Adrenal gland (tissue), 12 donors: ENCODE data around the gene F11. TPM values are rescaled to one million over a fixed set of nuclear protein-coding genes. Genes with fewer than 3 reads are reported as not detected.
"Not testable (repeated sequence)": the region's sequence is repeated elsewhere in the genome, so short reads cannot be mapped to it uniquely, and the experiment has no call there.

Source experiments
- DNase-seq, 7 donors: peaks; one replicate each; pipeline ENCODE4 v3.0.0-alpha.2; 2019 to 2020
- H3K27ac ChIP-seq, 5 donors: fragments of 200-600 bp; sonication (generic) in 4 of 5; 1 replicate in 3 of 5; 2 replicates in 2 of 5; pipeline versions ENCODE4 v1.5.1 to v1.8.0; 2016 to 2020; ENCODE audit warnings: mild to moderate bottlenecking in 1 of 5
- H3K27me3 ChIP-seq: fragments of 200-600 bp; 2 replicates; pipeline ENCODE4 v1.8.0; 2021
- H3K36me3 ChIP-seq, 2 donors: fragments of 200-600 bp; replicated peaks in 1 of 2; 1 replicate in 1 of 2; 2 replicates in 1 of 2; pipeline versions ENCODE4 v1.5.1 to v1.8.0; 2018 to 2022
- H3K4me1 ChIP-seq, 2 donors: fragments of 200-600 bp; replicated peaks in 1 of 2; 1 replicate in 1 of 2; 2 replicates in 1 of 2; pipeline versions ENCODE4 v1.5.1 to v1.8.0; 2018 to 2021
- H3K4me3 ChIP-seq, 4 donors: fragments of 200-600 bp; sonication (generic) in 3 of 4; one replicate each; pipeline ENCODE4 v1.5.1; 2016 to 2018
- H3K9me3 ChIP-seq, 3 donors: fragments of 200-600 bp; sonication (generic) in 1 of 3; replicated peaks in 1 of 3; 1 replicate in 2 of 3; 2 replicates in 1 of 3; pipeline versions ENCODE4 v1.5.1 to v1.8.0; 2016 to 2021
- POLR2A ChIP-seq, 2 donors: fragments of 450-650 bp; IDR thresholded peaks; one replicate each; pipeline ENCODE4 v1.6.1; 2017; ENCODE audit warnings: antibody characterized with exemption in 2 of 2, mild to moderate bottlenecking in 2 of 2, moderate library complexity in 1 of 2
- WGBS, 4 donors: extraction: QIAGEN DNeasy Blood & Tissue Kit in 2 of 4; methylation state at CpG; one replicate each; pipeline versions ENCODE4 v1.1.5 to v1.1.7; 2013 to 2017; 5-methylcytosine and 5-hydroxymethylcytosine counted together
- intact Hi-C, 2 donors: fragments of 100-400 bp; cut with DNase I; formaldehyde crosslinking; loops; one replicate each; pipeline versions ENCODE4 v1.14.1 to v1.15.0; 2022 to 2023
- polyA plus RNA-seq, 3 donors: library from polyadenylated mRNA; stranded (reverse); fragments of 200-250 nt in 2 of 3; fragments of 350-450 nt in 1 of 3; fragmentation: Illumina TruSeq in 1 of 3; extraction: RNeasy Lipid Tissue Mini Kit (QIAGEN cat#74804) in 1 of 3; gene quantifications; one replicate each; pipeline ENCODE4 v1.2.3, GENCODE V29; 2013 to 2014
- total RNA-seq, 9 donors: library from RNA; depleted of rRNA in 4 of 9; stranded (reverse); fragments of >200 nt in 4 of 9; fragments of 120-200 nt in 1 of 9; fragmentation: NEBNext Ultra II Directional in 1 of 9; extraction: Animal tissue kit (Norgen Biotek cat#: 25700) in 1 of 9; gene quantifications; one replicate each; pipeline versions ENCODE4 v1.1.0 to v1.2.4, GENCODE V29; 2013 to 2023
- TF ChIP-seq, protein P1 (sequence below), 6 experiments: fragments of 450-650 bp in 4 of 6; fragments of 200-600 bp in 2 of 6; sonication (generic) in 1 of 6; IDR thresholded peaks; 1 replicate in 5 of 6; 2 replicates in 1 of 6; pipeline versions ENCODE4 v1.5.1 to v1.8.0; 2016 to 2021; ENCODE audit warnings: antibody characterized with exemption in 6 of 6, mild to moderate bottlenecking in 2 of 6, moderate library complexity in 1 of 6
- donor health status: healthy with polysubstance abuse.
- donor health status: Bipolar disorder and iron deficiency.
- donor health status: DM: yes; HTN: yes; CAD: no.
- donor health status: DM: no; HTN: no; CAD: no.
- donor health status: DM: no; HTN: no; CAD: no.
- donor health status: DM: yes; HTN: yes; CAD: no.

F11 gene
- total and polyA plus RNA-seq, 12 donors = 0.07 to 0.19 (median 0.14) TPM; not detected in 8

DNA sequence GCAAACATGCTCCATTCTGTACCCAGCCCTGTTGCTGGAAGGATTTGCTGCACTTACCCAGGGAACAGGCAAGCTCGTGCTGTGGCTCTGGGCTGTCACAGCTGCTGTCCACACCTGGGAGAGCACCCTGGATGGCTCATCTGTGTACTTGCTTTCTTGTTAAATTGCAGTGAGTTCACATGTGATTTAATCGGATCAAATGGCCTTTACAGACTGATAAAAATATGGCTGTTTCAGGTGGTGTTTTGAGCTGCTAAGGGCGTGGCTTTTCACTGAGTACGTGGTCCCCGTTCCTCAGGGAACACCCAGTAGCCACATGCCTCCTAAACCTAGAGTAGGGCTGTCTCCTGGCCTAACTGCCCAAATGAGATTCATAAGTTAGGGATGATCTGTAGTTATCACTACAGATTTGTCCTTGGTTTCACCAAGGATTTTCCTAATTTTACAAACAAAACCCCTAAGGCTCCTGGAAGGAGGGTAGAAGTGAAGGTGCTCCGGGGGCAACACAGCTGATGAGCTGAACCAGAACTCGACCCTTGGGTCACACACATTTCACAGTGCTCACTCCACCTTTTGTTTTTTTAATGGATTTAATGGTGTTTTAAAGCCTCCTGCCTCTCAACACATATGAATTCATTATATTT, 25.0 kb upstream of the F11 start:
- no peak for TF ChIP-seq POLR2A (IDR thresholded peaks at IDR 0.05)
- TF ChIP-seq, protein P1, sequence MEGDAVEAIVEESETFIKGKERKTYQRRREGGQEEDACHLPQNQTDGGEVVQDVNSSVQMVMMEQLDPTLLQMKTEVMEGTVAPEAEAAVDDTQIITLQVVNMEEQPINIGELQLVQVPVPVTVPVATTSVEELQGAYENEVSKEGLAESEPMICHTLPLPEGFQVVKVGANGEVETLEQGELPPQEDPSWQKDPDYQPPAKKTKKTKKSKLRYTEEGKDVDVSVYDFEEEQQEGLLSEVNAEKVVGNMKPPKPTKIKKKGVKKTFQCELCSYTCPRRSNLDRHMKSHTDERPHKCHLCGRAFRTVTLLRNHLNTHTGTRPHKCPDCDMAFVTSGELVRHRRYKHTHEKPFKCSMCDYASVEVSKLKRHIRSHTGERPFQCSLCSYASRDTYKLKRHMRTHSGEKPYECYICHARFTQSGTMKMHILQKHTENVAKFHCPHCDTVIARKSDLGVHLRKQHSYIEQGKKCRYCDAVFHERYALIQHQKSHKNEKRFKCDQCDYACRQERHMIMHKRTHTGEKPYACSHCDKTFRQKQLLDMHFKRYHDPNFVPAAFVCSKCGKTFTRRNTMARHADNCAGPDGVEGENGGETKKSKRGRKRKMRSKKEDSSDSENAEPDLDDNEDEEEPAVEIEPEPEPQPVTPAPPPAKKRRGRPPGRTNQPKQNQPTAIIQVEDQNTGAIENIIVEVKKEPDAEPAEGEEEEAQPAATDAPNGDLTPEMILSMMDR (IDR thresholded peaks at IDR 0.05) = no peak
- Histone ChIP-seq H3K4me1 (no peaks in the 10 kb centered on the region), H3K36me3 (no peaks in the 10 kb centered on the region), H3K4me3 (no peak overlapping the region), H3K9me3 (no peaks in the 10 kb centered on the region), H3K27ac (no peak overlapping the region), H3K27me3 (no peaks in the 10 kb centered on the region)
- WGBS, 4 donors = 67 to 93% (median 83%) methylated on average over 5 to 7 of the region's 7 CpGs
- no peak for DNase-seq
- intact Hi-C loops = no loop called here

DNA sequence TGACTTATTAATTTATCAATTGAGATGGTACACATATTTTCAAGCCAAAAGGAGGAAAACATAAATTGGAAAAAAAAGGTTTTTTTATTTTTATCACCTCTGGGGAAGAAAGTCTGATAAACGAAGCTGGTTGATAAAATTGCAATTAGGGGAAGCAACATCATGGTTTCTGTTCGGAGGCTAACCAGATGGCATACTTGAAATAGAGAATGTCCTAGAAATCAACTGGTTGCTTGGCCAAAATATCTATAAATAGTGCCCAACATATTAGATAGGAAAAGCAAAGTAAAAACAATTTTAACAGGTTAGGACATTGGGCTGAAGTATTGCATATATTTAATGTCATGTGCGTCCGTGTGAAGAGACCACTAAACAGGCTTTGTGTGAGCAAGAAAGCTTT, 24.4 kb upstream of the F11 start:
- Histone ChIP-seq H3K9me3 (no peaks in the 10 kb centered on the region), H3K36me3 (no peaks in the 10 kb centered on the region), H3K27me3 (no peaks in the 10 kb centered on the region), H3K4me3 (no peak overlapping the region), H3K27ac (no peak overlapping the region), H3K4me1 (no peaks in the 10 kb centered on the region)
- 84 to 96% (median 86%) methylated on average over 4 of the region's 4 CpGs for WGBS, 4 donors
- no peak for TF ChIP-seq POLR2A (IDR thresholded peaks at IDR 0.05)
- TF ChIP-seq, protein P1 (IDR thresholded peaks at IDR 0.05) = no peak
- intact Hi-C loops = no loop called here
- DNase-seq = no peak

DNA sequence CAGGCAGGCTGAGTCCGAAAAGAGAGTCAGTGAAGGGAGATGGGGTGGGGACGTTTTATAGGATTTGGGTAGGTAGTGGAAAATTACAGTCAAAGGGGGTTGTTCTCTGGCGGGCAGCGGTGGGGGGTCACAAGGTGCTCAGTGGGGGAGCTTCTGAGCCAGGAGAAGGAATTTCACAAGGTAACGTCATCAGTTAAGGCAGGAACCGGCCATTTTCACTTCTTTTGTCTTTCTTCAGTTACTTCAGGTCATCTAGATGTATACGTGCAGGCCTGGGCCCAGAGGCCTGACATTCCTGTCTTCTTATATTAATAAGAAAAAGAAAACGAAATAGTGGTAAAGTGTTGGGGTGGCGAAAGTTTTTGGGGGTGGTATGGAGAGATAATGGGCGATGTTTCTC, 24.0 kb upstream of the F11 start:
- WGBS, 4 donors = 67 to 91% (median 86%) methylated on average over 10 of the region's 10 CpGs
- intact Hi-C loops, H3K9me3 ChIP-seq, DNase-seq, H3K27ac ChIP-seq, H3K4me3 ChIP-seq, H3K36me3 ChIP-seq, H3K27me3 ChIP-seq, H3K4me1 ChIP-seq: not testable (repeated sequence)

DNA sequence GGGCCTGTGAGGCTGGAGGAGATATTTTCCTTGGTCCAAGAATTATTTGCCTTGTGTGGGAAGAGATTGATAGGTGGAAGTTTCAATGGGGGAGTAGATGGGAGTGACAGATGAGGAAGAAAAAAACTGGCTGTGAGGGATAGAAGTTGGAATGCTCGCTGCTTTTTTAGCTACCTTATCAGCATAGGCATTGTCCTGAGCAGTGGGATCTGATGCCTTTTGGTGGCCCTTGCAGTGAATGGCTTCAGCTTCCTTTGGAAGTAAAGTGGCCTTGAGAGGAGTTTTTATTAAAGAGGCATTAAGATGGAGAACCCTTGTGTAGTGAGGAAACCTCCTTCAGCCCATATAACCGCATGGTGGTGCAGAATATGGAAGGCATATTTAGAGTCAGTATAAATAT, 22.7 kb upstream of the F11 start:
- Histone ChIP-seq H3K9me3 (no peaks in the 10 kb centered on the region), H3K27ac (no peak overlapping the region), H3K36me3 (no peaks in the 10 kb centered on the region), H3K4me3 (no peak overlapping the region), H3K4me1 (no peaks in the 10 kb centered on the region), H3K27me3 (no peaks in the 10 kb centered on the region)
- DNase-seq = no peak
- WGBS, 4 donors = 78 to 90% (median 85%) methylated on average over 2 of the region's 2 CpGs
- TF ChIP-seq POLR2A (IDR thresholded peaks at IDR 0.05) = no peak
- TF ChIP-seq, protein P1 (IDR thresholded peaks at IDR 0.05) = no peak
- intact Hi-C loops = no loop called here

DNA sequence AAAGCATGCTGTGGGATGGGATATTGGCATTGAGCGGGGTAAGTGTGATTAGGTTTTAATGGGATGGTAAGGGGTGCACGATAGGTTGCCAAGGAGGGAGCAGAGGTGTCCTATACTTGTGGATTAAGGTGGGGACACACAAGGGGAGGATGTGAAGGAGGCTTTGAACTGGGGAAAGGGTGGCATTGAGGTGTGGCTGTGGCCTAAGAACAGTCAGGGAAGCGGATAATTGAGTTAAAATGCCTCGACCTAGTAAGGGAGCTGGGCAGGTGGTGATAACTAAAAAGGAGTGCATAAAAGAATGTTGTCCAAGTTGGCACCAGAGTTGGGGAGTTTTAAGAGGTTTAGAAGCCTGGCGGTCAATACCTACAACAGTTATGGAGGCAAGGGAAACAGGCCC, 21.2 kb upstream of the F11 start:
- H3K36me3 ChIP-seq = no peaks in the 10 kb centered on the region
- H3K27me3 ChIP-seq = no peaks in the 10 kb centered on the region
- TF ChIP-seq POLR2A (IDR thresholded peaks at IDR 0.05) = no peak
- TF ChIP-seq, protein P1 (IDR thresholded peaks at IDR 0.05) = no peak
- no peak overlapping the region for H3K4me3 ChIP-seq
- no peaks in the 10 kb centered on the region for H3K9me3 ChIP-seq
- no peak for DNase-seq
- 83 to 93% (median 90%) methylated on average over 5 of the region's 5 CpGs for WGBS, 4 donors
- H3K27ac ChIP-seq = no peak overlapping the region
- intact Hi-C loops = no loop called here
- no peaks in the 10 kb centered on the region for H3K4me1 ChIP-seq

DNA sequence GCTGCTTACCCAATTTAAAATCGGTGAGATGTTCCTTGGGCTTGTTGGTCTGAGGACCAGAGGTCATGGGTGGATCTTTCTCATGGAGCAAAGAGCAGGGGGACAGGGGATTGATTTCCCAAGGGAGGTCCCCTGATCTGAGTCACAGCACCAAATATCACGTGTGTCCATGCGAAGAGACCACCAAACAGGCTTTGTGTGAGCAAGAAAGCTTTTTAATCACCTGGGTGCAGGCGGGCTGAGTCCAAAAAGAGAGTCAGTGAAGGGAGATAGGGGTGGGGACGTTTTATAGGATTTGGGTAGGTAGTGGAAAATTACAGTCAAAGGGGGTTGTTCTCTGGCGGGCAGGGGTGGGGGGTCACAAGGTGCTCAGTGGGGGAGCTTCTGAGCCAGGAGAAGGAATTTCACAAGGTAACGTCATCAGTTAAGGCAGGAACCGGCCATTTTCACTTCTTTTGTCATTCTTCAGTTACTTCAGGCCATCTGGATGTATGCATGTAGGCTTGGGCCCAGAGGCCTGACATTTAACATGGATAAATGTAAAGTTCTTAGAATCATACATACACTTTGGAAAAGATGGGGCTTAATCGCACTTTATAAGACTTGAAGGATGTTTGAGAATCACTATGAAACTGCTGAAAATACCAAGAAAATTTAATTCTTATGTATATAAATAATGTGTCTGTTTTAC, 18.8 kb upstream of the F11 start:
- WGBS, 4 donors = 83 to 92% (median 89%) methylated on average over 9 of the region's 9 CpGs

More for the DNA sequence above, 18.8 kb upstream of the F11 start:
- H3K9me3 ChIP-seq, H3K36me3 ChIP-seq, H3K4me1 ChIP-seq, H3K4me3 ChIP-seq, H3K27me3 ChIP-seq, DNase-seq, H3K27ac ChIP-seq, intact Hi-C loops: not testable (repeated sequence)
